Kidney (tissue), 14 donors: ENCODE data around the gene RAPGEF4. TPM values are rescaled to one million over a fixed set of nuclear protein-coding genes. Genes with fewer than 3 reads are reported as not detected.

Source experiments
- DNase-seq, 5 donors: peaks; one replicate each; pipeline ENCODE4 v3.0.0-alpha.2; 2013 to 2020
- FAIRE-seq: peaks from 2 replicates; lab custom pipeline; 2012; peaks lifted over from hg19 to GRCh38; lab: Jason Lieb, UNC
- H3K27ac ChIP-seq, 2 donors: one replicate each; pipeline ENCODE4 v1.7.0; 2013; ENCODE audit warnings: low read depth in 2 of 2, low read length in 2 of 2, inconsistent platforms in 1 of 2
- H3K27me3 ChIP-seq: one replicate; pipeline ENCODE4 v1.7.1; 2013; ENCODE audit warnings: low read length, inconsistent platforms; ENCODE audit not compliant: control insufficient read depth, insufficient read depth
- H3K36me3 ChIP-seq, 3 donors: one replicate each; pipeline versions ENCODE4 v1.7.0 to v1.7.1; 2013; ENCODE audit warnings: low read length in 3 of 3, control low read depth in 1 of 3, inconsistent platforms in 1 of 3; ENCODE audit not compliant: insufficient read depth in 3 of 3, control insufficient read depth in 2 of 3
- H3K4me1 ChIP-seq, 3 donors: one replicate each; pipeline versions ENCODE4 v1.7.0 to v1.7.1; 2013; ENCODE audit warnings: low read length in 3 of 3, inconsistent platforms in 1 of 3, low read depth in 1 of 3; ENCODE audit not compliant: control insufficient read depth in 2 of 3, insufficient read depth in 2 of 3
- H3K4me3 ChIP-seq, 3 donors: one replicate each; pipeline versions ENCODE4 v1.7.0 to v1.8.1; 2013; ENCODE audit warnings: low read length in 3 of 3, control low read depth in 1 of 3, inconsistent platforms in 1 of 3
- H3K9ac ChIP-seq, 3 donors: one replicate each; pipeline versions ENCODE4 v1.7.0 to v1.7.1; 2013; ENCODE audit warnings: low read length in 3 of 3, control low read depth in 1 of 3, inconsistent platforms in 1 of 3
- H3K9me3 ChIP-seq, 3 donors: one replicate each; pipeline versions ENCODE4 v1.7.0 to v1.7.1; 2013; ENCODE audit warnings: low read length in 3 of 3, control low read depth in 1 of 3, inconsistent platforms in 1 of 3; ENCODE audit not compliant: control insufficient read depth in 2 of 3, insufficient read depth in 1 of 3
- intact Hi-C: fragments of 100-400 bp; cut with DNase I; formaldehyde crosslinking; loops from one replicate; pipeline ENCODE4 v1.11.1; 2022
- polyA plus RNA-seq: library from polyadenylated mRNA; stranded (reverse); fragments of 350-450 nt; fragmentation: Illumina TruSeq; extraction: RNeasy Lipid Tissue Mini Kit (QIAGEN cat#74804); gene quantifications from one replicate; pipeline ENCODE4 v1.2.3, GENCODE V29; 2014; ENCODE audit warnings: low read depth, low replicate concordance; ENCODE audit not compliant: insufficient read depth
- total RNA-seq: library from RNA; stranded (reverse); fragmentation: NEBNext Ultra II Directional; extraction: Animal tissue kit (Norgen Biotek cat#: 25700); gene quantifications from one replicate; pipeline ENCODE4 v1.2.1, GENCODE V29; 2021
- TF ChIP-seq, protein P1 (sequence below): IDR thresholded peaks from 3 replicates; pipeline ENCODE4 v1.5.1; 2012; ENCODE audit warnings: mild to moderate bottlenecking, moderate library complexity, borderline replicate concordance; ENCODE audit not compliant: insufficient read depth; ENCODE audit errors: extremely low read depth
- donor health status: control.
- donor health status: control.
- donor health status: control.
- donor health status: control.
- donor health status: control.
- donor health status: DM: yes; HTN: yes; CAD: no.
- donor health status: Normal renal cell carcinoma (clear cell type).

Gene RAPGEF4
- total and polyA plus RNA-seq, 2 donors from 2014 or later: 3.8 to 13.6 TPM

DNA sequence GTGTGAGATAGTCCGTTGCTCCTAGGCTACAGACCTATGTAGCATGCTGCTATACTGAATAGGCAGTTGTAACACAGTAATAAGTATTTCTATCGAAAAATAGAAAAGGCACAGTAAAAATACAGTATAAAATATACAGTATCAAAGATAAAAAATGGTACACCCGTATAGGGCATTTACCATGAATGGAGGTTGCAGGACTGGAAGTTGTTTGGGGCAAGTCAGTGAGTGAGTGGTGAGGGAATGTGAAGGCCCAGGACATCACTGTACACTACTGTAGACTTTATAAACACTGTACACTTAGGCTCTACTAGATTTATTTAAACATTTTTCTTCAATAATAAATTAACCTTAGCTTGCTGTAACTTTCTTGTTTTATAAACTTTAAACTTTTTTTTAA is 343.5 kb downstream of the RAPGEF4 start:
- H3K27me3 ChIP-seq: no peaks in the 10 kb centered on the region
- no peaks in the 10 kb centered on the region for H3K4me1 ChIP-seq
- no peak overlapping the region for H3K9ac ChIP-seq
- FAIRE-seq: no peak
- TF ChIP-seq, protein P1, sequence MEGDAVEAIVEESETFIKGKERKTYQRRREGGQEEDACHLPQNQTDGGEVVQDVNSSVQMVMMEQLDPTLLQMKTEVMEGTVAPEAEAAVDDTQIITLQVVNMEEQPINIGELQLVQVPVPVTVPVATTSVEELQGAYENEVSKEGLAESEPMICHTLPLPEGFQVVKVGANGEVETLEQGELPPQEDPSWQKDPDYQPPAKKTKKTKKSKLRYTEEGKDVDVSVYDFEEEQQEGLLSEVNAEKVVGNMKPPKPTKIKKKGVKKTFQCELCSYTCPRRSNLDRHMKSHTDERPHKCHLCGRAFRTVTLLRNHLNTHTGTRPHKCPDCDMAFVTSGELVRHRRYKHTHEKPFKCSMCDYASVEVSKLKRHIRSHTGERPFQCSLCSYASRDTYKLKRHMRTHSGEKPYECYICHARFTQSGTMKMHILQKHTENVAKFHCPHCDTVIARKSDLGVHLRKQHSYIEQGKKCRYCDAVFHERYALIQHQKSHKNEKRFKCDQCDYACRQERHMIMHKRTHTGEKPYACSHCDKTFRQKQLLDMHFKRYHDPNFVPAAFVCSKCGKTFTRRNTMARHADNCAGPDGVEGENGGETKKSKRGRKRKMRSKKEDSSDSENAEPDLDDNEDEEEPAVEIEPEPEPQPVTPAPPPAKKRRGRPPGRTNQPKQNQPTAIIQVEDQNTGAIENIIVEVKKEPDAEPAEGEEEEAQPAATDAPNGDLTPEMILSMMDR: no peak
- intact Hi-C loops: no loop called here
- no peak overlapping the region for H3K27ac ChIP-seq
- DNase-seq: no peak
- no peak overlapping the region for H3K4me3 ChIP-seq
- H3K36me3 ChIP-seq: no peaks in the 10 kb centered on the region
- no peaks in the 10 kb centered on the region for H3K9me3 ChIP-seq

DNA sequence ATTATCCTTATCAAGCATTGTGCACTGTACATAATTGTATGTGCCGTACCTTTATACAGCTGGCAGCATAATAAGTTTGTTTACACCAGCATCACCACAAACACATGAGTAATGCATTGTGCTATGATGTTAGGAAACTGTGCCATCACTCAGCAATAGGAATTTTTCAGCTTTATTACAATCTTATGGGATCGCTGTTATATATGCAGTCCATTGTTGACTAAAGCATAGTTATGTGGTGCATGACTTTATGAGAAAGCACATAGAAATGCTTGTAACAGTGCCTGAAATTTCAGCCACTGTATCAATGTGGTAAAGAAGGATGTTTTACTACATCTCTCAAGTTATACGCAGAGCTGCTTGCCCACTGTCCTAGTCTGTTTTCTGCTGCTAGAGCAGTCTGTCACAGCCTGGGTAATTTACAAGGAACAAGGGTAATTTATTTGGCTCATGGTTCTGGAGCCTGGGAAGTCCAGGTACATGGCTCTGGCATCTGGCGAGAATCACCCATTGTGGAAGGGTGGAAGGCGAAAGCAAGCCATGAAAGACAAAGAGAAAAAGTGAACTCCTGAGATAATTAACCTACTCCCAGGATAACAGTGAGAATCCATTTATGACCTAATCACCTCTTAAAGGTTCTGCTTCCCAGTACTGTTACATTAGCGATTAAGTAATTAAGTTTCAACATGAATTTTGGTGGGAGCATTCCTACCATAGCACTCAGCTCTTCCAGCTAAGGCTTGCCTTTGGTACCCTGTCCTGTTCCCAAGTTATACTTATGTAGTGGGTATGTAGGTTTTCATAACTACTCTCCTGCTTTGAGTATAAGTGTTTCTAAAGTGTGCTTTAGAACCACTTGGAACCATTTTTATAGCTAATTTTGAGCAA is 344.6 kb downstream of the RAPGEF4 start:
- no peak overlapping the region for H3K9ac ChIP-seq
- TF ChIP-seq, protein P1: no peak
- FAIRE-seq: no peak

DNA sequence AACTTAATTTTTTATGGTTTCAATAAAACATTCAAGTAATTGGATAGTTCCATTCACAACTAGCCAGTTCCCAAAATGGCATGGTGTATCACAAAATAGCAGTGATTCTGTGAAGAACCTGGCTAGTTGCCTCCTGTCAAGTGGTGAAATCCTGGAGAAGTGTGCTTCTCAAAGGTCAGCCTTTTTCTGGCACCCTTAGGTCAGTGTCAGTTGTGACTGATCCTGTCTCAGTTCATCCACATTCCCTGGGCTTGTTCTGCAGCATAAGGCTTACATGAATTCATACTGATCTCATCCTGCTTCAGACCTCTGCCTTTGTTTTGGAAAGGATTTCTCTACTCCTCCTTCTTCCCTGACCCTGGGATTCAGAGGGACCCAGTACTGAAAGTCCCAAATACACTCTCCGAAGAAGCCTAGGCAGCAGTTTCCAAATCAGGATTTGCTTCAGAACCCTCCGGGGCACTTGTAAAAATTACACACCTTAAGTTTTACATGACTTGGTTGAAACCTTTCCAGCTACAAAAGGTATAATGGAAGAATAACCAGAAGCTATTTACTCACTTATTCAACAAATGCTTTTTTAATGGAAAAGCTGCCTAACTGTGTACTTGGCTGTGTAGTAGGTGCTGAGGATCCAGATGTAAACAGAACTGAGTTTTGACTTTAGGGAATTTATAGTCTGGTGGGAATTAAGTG is 351.0 kb downstream of the RAPGEF4 start:
- H3K36me3 ChIP-seq: no peaks in the 10 kb centered on the region
- no peak overlapping the region for H3K4me3 ChIP-seq
- no peak overlapping the region for H3K9ac ChIP-seq
- no peaks in the 10 kb centered on the region for H3K27me3 ChIP-seq
- H3K27ac ChIP-seq: no peak overlapping the region
- intact Hi-C loops: no loop called here
- no peaks in the 10 kb centered on the region for H3K9me3 ChIP-seq
- TF ChIP-seq, protein P1: no peak
- FAIRE-seq: no peak
- no peak for DNase-seq
- no peaks in the 10 kb centered on the region for H3K4me1 ChIP-seq

More for the DNA sequence above, 344.6 kb downstream of the RAPGEF4 start:
- Histone ChIP-seq H3K36me3 (no peaks in the 10 kb centered on the region), H3K4me3 (no peak overlapping the region), H3K27me3 (no peaks in the 10 kb centered on the region), H3K9me3 (no peaks in the 10 kb centered on the region), H3K27ac (no peak overlapping the region), H3K4me1 (no peaks in the 10 kb centered on the region)
- intact Hi-C loops: no loop called here
- no peak for DNase-seq
